Trophoblast cell (in vitro differentiated cells and primary cell): ENCODE measurements around the gene MED14.

Experiments used
- DNase-seq, 2 donors: peaks; one replicate each; pipeline ENCODE4 v3.0.0-alpha.2; 2016
- H2AFZ ChIP-seq: 2 replicates; pipeline ENCODE4 v1.6.1; 2013; ENCODE audit warnings: low read length, moderate library complexity, mild to moderate bottlenecking; ENCODE audit not compliant: insufficient read depth, poor library complexity
- H2AK5ac ChIP-seq: 2 replicates; pipeline ENCODE4 v1.6.1; 2013; ENCODE audit warnings: mild to moderate bottlenecking, low read length
- H2BK120ac ChIP-seq: 2 replicates; pipeline ENCODE4 v1.6.1; 2013; ENCODE audit warnings: low read length, mild to moderate bottlenecking, moderate library complexity; ENCODE audit not compliant: insufficient read depth, poor library complexity
- H2BK12ac ChIP-seq: 2 replicates; pipeline ENCODE4 v1.6.1; 2013; ENCODE audit warnings: mild to moderate bottlenecking, low read length, moderate library complexity
- H2BK5ac ChIP-seq: 2 replicates; pipeline ENCODE4 v1.6.1; 2013; ENCODE audit warnings: low read length, low read depth, moderate library complexity, mild to moderate bottlenecking; ENCODE audit not compliant: poor library complexity
- H3K14ac ChIP-seq: 2 replicates; pipeline ENCODE4 v1.6.1; 2013; ENCODE audit warnings: mild to moderate bottlenecking, low read length
- H3K18ac ChIP-seq: 2 replicates; pipeline ENCODE4 v1.6.1; 2013; ENCODE audit warnings: mild to moderate bottlenecking, low read length
- H3K23ac ChIP-seq: 2 replicates; pipeline ENCODE4 v1.6.1; 2013; ENCODE audit warnings: low read length
- H3K27ac ChIP-seq: 2 replicates; pipeline ENCODE4 v1.5.1; 2013; ENCODE audit warnings: low read depth, mild to moderate bottlenecking, inconsistent platforms, low read length, moderate library complexity
- H3K27me3 ChIP-seq: 2 replicates; pipeline ENCODE4 v1.6.1; 2013; ENCODE audit warnings: inconsistent platforms, mild to moderate bottlenecking, low read length, moderate library complexity; ENCODE audit not compliant: insufficient read depth
- H3K36me3 ChIP-seq, 2 experiments: 1 replicate in 1 of 2; 2 replicates in 1 of 2; pipeline ENCODE4 v1.6.1; 2013; ENCODE audit warnings: low read length in 2 of 2, mild to moderate bottlenecking in 2 of 2, moderate library complexity in 1 of 2; ENCODE audit not compliant: insufficient read depth in 2 of 2, control insufficient read depth in 1 of 2
- H3K4ac ChIP-seq: 2 replicates; pipeline ENCODE4 v1.6.1; 2013; ENCODE audit warnings: low read depth, mild to moderate bottlenecking, low read length, moderate library complexity
- H3K4me1 ChIP-seq, 2 experiments: 1 replicate in 1 of 2; 2 replicates in 1 of 2; pipeline ENCODE4 v1.6.1; 2013; ENCODE audit warnings: low read length in 2 of 2, mild to moderate bottlenecking in 2 of 2, moderate library complexity in 1 of 2; ENCODE audit not compliant: insufficient read depth in 2 of 2, control insufficient read depth in 1 of 2
- H3K4me2 ChIP-seq: 2 replicates; pipeline ENCODE4 v1.6.1; 2013; ENCODE audit warnings: inconsistent platforms, mild to moderate bottlenecking, low read length, moderate library complexity
- H3K4me3 ChIP-seq: 2 replicates; pipeline ENCODE4 v1.5.1; 2013; ENCODE audit warnings: mild to moderate bottlenecking, low read depth, low read length, inconsistent platforms
- H3K79me1 ChIP-seq: one replicate; pipeline ENCODE4 v1.6.1; 2013; ENCODE audit warnings: low read length
- H3K79me2 ChIP-seq: 2 replicates; pipeline ENCODE4 v1.6.1; 2013; ENCODE audit warnings: low read length, mild to moderate bottlenecking; ENCODE audit not compliant: control insufficient read depth, insufficient read depth, poor library complexity
- H3K9ac ChIP-seq: 2 replicates; pipeline ENCODE4 v1.6.1; 2013; ENCODE audit warnings: mild to moderate bottlenecking, low read length
- H3K9me3 ChIP-seq: 2 replicates; pipeline ENCODE4 v1.6.1; 2013; ENCODE audit warnings: low read depth, mild to moderate bottlenecking, control low read depth, inconsistent platforms, low read length; ENCODE audit not compliant: insufficient read depth
- H4K12ac ChIP-seq: 2 replicates; pipeline ENCODE4 v1.6.1; 2013; ENCODE audit warnings: low read depth, mild to moderate bottlenecking, low read length, moderate library complexity
- H4K8ac ChIP-seq: 2 replicates; pipeline ENCODE4 v1.6.1; 2013; ENCODE audit warnings: low read depth, mild to moderate bottlenecking, low read length, moderate library complexity
- H4K91ac ChIP-seq: one replicate; pipeline ENCODE4 v1.6.1; 2013; ENCODE audit warnings: low read depth, mild to moderate bottlenecking, low read length, moderate library complexity
- WGBS: extraction: QIAGEN DNeasy Blood & Tissue Kit; methylation state at CpG from one replicate; pipeline ENCODE4 v1.1.7; 2013; ENCODE audit warnings: missing lambda C conversion rate; ENCODE audit not compliant: insufficient read length, insufficient coverage; ENCODE audit errors: extremely low coverage; 5-methylcytosine and 5-hydroxymethylcytosine counted together

The MED14 gene

DNA sequence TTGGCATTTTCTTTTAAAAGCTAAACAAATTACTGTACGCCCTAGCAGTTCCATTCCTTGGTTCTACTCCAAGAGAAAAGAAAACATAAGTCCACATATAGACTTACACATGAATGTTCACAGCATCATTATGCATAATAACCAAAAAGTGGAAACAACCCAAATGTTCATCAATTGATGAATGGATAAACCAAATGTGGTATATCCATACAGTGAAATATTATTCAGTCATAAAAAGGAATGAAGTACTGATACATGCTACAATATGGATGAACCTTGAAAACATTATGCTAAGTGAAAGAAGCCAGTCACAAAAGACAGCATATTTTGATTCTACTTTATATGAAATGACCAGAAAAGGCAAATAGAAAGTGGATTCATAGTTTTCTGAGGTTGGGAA, 36.5 kb downstream of the MED14 start:
- Histone ChIP-seq H3K14ac (no peak overlapping the region), H3K27me3 (no peaks in the 10 kb centered on the region), H3K9me3 (no peaks in the 10 kb centered on the region), H4K12ac (no peak overlapping the region), H3K36me3 (peaks cover 3 to 4% of the 10 kb centered on the region in 2 experiments), H4K91ac (no peak overlapping the region), H2AK5ac (no peak overlapping the region), H3K79me1 (no peaks in the 10 kb centered on the region), H2BK120ac (no peak overlapping the region), H2BK12ac (no peak overlapping the region), H2BK5ac (no peak overlapping the region), H3K18ac (no peak overlapping the region), H3K4me1 (no peaks in the 10 kb centered on the region), H3K4me2 (no peak overlapping the region), H3K27ac (no peak overlapping the region), H2AFZ (no peak overlapping the region), H3K4ac (no peak overlapping the region), H4K8ac (no peak overlapping the region), H3K23ac (no peak overlapping the region), H3K9ac (no peak overlapping the region), H3K79me2 (no peaks in the 10 kb centered on the region), H3K4me3 (no peak overlapping the region)
- no CpG with 5 or more reads among the region's 1 CpG for WGBS
- DNase-seq, result no peak

DNA sequence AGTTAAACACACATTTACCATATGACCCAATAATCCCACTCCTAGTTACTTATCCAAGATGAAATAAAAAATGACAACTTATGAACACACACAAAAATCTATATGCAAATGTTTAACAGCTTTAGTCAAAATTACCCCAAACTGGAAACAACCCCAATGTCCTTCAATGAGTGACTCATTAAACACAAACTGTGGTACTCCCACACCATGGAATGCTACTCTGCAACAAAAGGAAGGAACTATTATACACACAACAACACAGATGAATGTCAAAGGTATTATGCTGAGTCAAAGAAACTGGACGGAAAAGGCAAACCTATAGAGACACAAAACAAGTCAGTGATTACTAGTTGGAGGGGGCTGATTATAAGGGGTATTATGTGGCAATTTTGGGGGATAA, 40.5 kb downstream of the MED14 start:
- H3K9ac ChIP-seq, result no peak overlapping the region
- H3K27ac ChIP-seq, result no peak overlapping the region
- no peak overlapping the region for H2BK12ac ChIP-seq
- no peak overlapping the region for H4K8ac ChIP-seq
- WGBS, result no CpG with 5 or more reads among the region's 1 CpG
- H2BK120ac ChIP-seq, result no peak overlapping the region
- H3K4me1 ChIP-seq, result no peaks in the 10 kb centered on the region
- no peak overlapping the region for H3K4ac ChIP-seq
- H4K12ac ChIP-seq, result no peak overlapping the region
- H2AFZ ChIP-seq, result no peak overlapping the region
- H2AK5ac ChIP-seq, result no peak overlapping the region
- H3K79me1 ChIP-seq, result no peaks in the 10 kb centered on the region
- no peaks in the 10 kb centered on the region for H3K9me3 ChIP-seq
- H3K18ac ChIP-seq, result no peak overlapping the region
- H3K14ac ChIP-seq, result no peak overlapping the region
- no peak overlapping the region for H4K91ac ChIP-seq
- no peak overlapping the region for H3K23ac ChIP-seq
- peaks cover 2 to 6% of the 10 kb centered on the region in 2 experiments for H3K36me3 ChIP-seq
- no peak overlapping the region for H3K4me2 ChIP-seq
- peak in 1 of 2 donors; percentile 65 for DNase-seq
- no peak overlapping the region for H2BK5ac ChIP-seq
- no peaks in the 10 kb centered on the region for H3K27me3 ChIP-seq
- H3K79me2 ChIP-seq, result no peaks in the 10 kb centered on the region
- H3K4me3 ChIP-seq, result no peak overlapping the region

DNA sequence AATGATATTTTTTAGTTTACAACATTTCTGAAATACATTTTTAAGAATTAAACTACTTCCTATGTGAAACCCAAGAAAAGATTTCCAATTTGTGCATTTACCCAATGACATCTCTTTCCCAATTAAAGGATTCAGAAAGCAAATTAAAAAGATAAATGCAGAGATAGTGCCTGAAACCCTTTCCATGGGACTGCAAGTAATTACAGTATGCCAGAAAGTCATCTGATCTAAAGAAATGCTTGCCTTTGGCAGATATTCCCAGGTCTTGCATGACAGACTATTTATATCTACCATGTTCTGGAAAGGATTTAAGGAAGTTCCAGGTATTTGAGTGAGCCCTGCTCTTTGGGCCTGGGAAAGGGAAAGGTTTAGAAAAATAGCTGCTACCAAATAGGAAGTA, 46.4 kb downstream of the MED14 start:
- H4K91ac ChIP-seq, result no peak overlapping the region
- no peak overlapping the region for H3K27ac ChIP-seq
- no peaks in the 10 kb centered on the region for H3K79me2 ChIP-seq
- no peak overlapping the region for H3K14ac ChIP-seq
- H2AFZ ChIP-seq, result no peak overlapping the region
- no peak overlapping the region for H3K23ac ChIP-seq
- H3K36me3 ChIP-seq, result peaks cover 8 to 16% of the 10 kb centered on the region in 2 experiments
- H2BK5ac ChIP-seq, result no peak overlapping the region
- no peak overlapping the region for H3K4ac ChIP-seq
- H3K9me3 ChIP-seq, result no peaks in the 10 kb centered on the region
- H3K9ac ChIP-seq, result no peak overlapping the region
- no peaks in the 10 kb centered on the region for H3K79me1 ChIP-seq
- no peak overlapping the region for H3K4me2 ChIP-seq
- no peak overlapping the region for H3K4me3 ChIP-seq
- no peak overlapping the region for H2BK12ac ChIP-seq
- H2AK5ac ChIP-seq, result no peak overlapping the region
- no peak overlapping the region for H3K18ac ChIP-seq
- no peaks in the 10 kb centered on the region for H3K4me1 ChIP-seq
- no peaks in the 10 kb centered on the region for H3K27me3 ChIP-seq
- H4K8ac ChIP-seq, result no peak overlapping the region
- no peak for DNase-seq
- no peak overlapping the region for H2BK120ac ChIP-seq
- no peak overlapping the region for H4K12ac ChIP-seq

- no peak overlapping the region for H3K27ac ChIP-seq
- H4K8ac ChIP-seq, result no peak overlapping the region
- no peak overlapping the region for H2BK5ac ChIP-seq
- H4K12ac ChIP-seq, result no peak overlapping the region
- no peak overlapping the region for H4K91ac ChIP-seq
- no peaks in the 10 kb centered on the region for H3K27me3 ChIP-seq
- no peak overlapping the region for H2BK12ac ChIP-seq
- H3K9ac ChIP-seq, result no peak overlapping the region
- no peak overlapping the region for H3K4ac ChIP-seq
- WGBS, result 100% methylated on average over 1 of the region's 3 CpGs
- no peak overlapping the region for H3K23ac ChIP-seq
- no peak overlapping the region for H3K4me3 ChIP-seq
- peaks cover 7 to 15% of the 10 kb centered on the region in 2 experiments for H3K36me3 ChIP-seq
- H3K14ac ChIP-seq, result no peak overlapping the region
- no peak for DNase-seq
- H3K9me3 ChIP-seq, result no peaks in the 10 kb centered on the region
- no peak overlapping the region for H2BK120ac ChIP-seq
- no peak overlapping the region for H3K4me2 ChIP-seq
- H2AK5ac ChIP-seq, result no peak overlapping the region
- no peaks in the 10 kb centered on the region for H3K79me2 ChIP-seq
- no peaks in the 10 kb centered on the region for H3K79me1 ChIP-seq
- H2AFZ ChIP-seq, result no peak overlapping the region
- no peak overlapping the region for H3K18ac ChIP-seq
- no peaks in the 10 kb centered on the region for H3K4me1 ChIP-seq
Observed at GRCh38 chrX:40687169-40687568, 48.2 kb downstream of the MED14 start.
